RWPE2 (cell line): Measurements from ENCODE around the gene TEX261.

ENCODE experiments used
- ATAC-seq: fragments of 200-7000 bp; cut with Tn5 transposase; 3 replicates; pipeline ENCODE4 v1.9.1; 2021; ENCODE audit warnings: low read depth
- DNase-seq: peaks from one replicate; pipeline ENCODE4 v3.0.0-alpha.2; 2020; ENCODE audit warnings: low spot score
- H3K27ac ChIP-seq: fragments of 450-650 bp; 2 replicates; pipeline ENCODE4 v1.5.1; 2017; ENCODE audit warnings: mild to moderate bottlenecking; ENCODE audit not compliant: poor library complexity, severe bottlenecking
- H3K27me3 ChIP-seq: fragments of 250-450 bp; sonication (Bioruptor Pico); 2 replicates; pipeline ENCODE4 v1.5.1; 2021; ENCODE audit warnings: mild to moderate bottlenecking, moderate library complexity; ENCODE audit not compliant: insufficient read depth, poor library complexity, severe bottlenecking
- H3K36me3 ChIP-seq: fragments of 250-450 bp; sonication (Bioruptor Pico); 2 replicates; pipeline ENCODE4 v1.5.1; 2020; ENCODE audit warnings: low read depth, mild to moderate bottlenecking, moderate library complexity
- H3K4me1 ChIP-seq: fragments of 250-450 bp; sonication (Bioruptor Pico); 2 replicates; pipeline ENCODE4 v1.5.1; 2021; ENCODE audit warnings: mild to moderate bottlenecking, moderate library complexity; ENCODE audit not compliant: insufficient read depth, poor library complexity, severe bottlenecking
- H3K4me3 ChIP-seq: fragments of 250-450 bp; sonication (Bioruptor Pico); 2 replicates; pipeline ENCODE4 v1.5.1; 2021; ENCODE audit warnings: mild to moderate bottlenecking, moderate library complexity; ENCODE audit not compliant: severe bottlenecking
- H3K9me3 ChIP-seq: fragments of 250-450 bp; sonication (Bioruptor Pico); 2 replicates; pipeline ENCODE4 v1.5.1; 2021; ENCODE audit warnings: mild to moderate bottlenecking, moderate library complexity; ENCODE audit not compliant: severe bottlenecking
- TF ChIP-seq, protein P1 (sequence below): fragments of 450-650 bp; IDR thresholded peaks from one replicate; pipeline ENCODE4 v1.5.1; 2017; ENCODE audit warnings: mild to moderate bottlenecking, moderate library complexity; ENCODE audit not compliant: poor library complexity, severe bottlenecking

TEX261 gene

DNA sequence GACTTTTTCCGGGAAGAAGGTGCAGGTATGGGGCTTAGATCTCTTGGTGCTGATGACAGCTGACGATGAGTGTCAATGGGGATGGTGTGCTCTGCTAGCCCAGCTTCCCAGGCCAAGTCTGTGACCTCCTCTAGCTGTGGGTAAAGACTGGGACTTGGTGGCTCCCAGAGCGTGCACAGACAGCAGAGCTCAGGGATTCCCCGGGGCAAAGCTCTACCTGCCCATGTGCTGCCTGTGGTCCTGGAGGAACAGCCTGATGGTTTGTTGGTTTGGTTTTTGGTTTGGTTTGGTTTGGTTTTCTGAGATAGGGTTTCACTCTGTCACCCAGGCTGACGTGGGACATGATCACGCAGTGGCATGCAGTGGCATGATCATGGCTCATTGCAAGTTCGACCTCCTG is 39.8 kb downstream of the TEX261 start:
- H3K9me3 ChIP-seq, result no peaks in the 10 kb centered on the region
- no peak for ATAC-seq
- no peak for DNase-seq
- no peak overlapping the region for H3K27ac ChIP-seq
- TF ChIP-seq, protein P1, sequence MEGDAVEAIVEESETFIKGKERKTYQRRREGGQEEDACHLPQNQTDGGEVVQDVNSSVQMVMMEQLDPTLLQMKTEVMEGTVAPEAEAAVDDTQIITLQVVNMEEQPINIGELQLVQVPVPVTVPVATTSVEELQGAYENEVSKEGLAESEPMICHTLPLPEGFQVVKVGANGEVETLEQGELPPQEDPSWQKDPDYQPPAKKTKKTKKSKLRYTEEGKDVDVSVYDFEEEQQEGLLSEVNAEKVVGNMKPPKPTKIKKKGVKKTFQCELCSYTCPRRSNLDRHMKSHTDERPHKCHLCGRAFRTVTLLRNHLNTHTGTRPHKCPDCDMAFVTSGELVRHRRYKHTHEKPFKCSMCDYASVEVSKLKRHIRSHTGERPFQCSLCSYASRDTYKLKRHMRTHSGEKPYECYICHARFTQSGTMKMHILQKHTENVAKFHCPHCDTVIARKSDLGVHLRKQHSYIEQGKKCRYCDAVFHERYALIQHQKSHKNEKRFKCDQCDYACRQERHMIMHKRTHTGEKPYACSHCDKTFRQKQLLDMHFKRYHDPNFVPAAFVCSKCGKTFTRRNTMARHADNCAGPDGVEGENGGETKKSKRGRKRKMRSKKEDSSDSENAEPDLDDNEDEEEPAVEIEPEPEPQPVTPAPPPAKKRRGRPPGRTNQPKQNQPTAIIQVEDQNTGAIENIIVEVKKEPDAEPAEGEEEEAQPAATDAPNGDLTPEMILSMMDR, result no peak
- peaks cover 39% of the 10 kb centered on the region for H3K27me3 ChIP-seq
- no peaks in the 10 kb centered on the region for H3K4me1 ChIP-seq
- H3K36me3 ChIP-seq, result no peaks in the 10 kb centered on the region
- no peak overlapping the region for H3K4me3 ChIP-seq

DNA sequence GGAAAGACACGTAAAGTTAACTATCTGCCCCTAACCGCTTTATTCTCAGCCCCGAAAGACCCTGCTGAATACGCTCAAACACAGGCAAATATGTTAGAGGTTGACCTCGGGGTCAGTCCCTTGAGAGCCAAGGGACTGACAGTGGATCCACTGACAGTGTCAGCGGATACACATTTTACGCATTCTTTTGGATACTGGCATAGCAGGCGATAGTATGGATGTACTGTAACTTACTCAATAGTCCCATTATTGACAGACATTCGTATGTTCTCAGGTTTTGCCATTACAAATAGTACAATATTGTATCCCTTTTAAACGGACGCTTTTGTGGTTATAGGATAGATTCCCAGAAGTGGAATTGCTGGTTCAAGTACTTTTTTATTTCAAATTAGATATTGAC is 45.6 kb downstream of the TEX261 start:
- ATAC-seq (no peak), DNase-seq (no peak)
- no peak overlapping the region for H3K27ac ChIP-seq
- H3K4me3 ChIP-seq, result no peak overlapping the region
- peaks cover 17% of the 10 kb centered on the region for H3K27me3 ChIP-seq
- TF ChIP-seq, protein P1, result no peak
- H3K4me1 ChIP-seq, result no peaks in the 10 kb centered on the region
- no peaks in the 10 kb centered on the region for H3K9me3 ChIP-seq
- no peaks in the 10 kb centered on the region for H3K36me3 ChIP-seq

DNA sequence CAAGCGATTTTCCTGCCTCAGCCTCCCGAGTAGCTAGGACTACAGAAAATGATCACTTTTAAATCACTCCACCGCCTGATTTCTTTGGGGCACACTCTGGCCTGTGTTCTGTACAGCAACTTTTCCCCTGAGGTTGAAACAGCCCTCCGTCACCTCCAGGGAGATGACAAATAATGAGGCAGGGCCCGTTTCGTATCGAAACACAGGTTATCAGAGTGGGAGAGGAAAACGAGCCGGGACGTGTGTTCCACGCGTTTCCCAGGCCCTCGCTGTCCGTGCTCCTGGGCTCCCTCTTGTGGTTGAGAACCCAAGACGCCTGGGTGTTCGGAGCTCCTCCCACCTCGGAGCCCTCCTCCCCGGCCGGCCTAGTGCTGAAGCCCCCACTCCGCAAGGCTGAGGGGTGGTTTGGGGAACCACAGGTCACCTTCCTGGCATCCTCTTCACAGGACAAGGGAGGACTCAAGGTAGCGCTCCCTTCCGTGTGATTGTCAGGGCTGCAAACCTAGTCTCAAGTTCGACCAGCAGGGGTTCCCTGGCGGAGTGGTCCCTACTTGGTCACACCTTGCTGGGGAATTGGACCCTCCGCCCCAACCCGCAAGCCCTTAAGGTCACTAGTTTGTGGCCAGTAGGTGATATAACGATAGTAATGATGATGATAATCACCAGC is 46.2 kb downstream of the TEX261 start:
- peak; percentile 91 for ATAC-seq
- DNase-seq, result no peak
- H3K4me1 ChIP-seq, result no peaks in the 10 kb centered on the region
- TF ChIP-seq, protein P1, result peak; percentile 91
- no peak overlapping the region for H3K27ac ChIP-seq
- H3K4me3 ChIP-seq, result no peak overlapping the region
- no peaks in the 10 kb centered on the region for H3K9me3 ChIP-seq
- H3K36me3 ChIP-seq, result no peaks in the 10 kb centered on the region
- peaks cover 11% of the 10 kb centered on the region for H3K27me3 ChIP-seq

DNA sequence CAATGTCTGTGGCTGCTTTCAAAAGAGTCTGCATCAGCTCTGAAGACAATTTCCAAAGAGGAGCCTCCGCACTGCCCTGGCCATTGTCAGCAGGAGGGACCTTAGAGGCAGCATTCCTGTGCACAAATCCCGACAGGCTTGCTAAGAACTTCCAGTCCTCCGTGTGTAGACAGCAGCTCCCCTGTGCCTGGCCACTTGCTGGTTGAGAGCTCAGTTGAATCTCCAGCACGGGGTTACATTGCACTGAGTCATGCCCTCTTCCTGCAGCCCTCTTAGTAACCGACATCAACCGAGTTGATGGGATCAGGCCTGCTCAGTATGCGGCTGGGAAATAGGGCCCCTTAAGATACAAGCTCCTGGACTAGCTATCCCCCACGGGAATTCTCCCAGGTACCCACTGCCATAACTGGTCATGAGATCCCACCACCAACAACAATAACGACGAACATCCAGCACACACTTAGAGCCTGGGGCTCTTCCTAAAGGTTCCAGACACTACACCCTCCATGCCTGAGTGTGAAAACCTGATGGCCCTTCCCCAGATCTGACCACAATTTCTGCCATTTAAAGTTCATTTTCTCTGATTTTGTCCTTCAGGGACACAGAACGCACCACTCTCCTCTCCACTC is 47.0 kb downstream of the TEX261 start:
- H3K4me3 ChIP-seq, result no peak overlapping the region
- TF ChIP-seq, protein P1, result no peak
- peak; percentile 65 for ATAC-seq

More for the DNA sequence above, 47.0 kb downstream of the TEX261 start:
- Histone ChIP-seq H3K9me3 (no peaks in the 10 kb centered on the region), H3K4me1 (no peaks in the 10 kb centered on the region), H3K36me3 (no peaks in the 10 kb centered on the region), H3K27me3 (peaks cover 3% of the 10 kb centered on the region), H3K27ac (no peak overlapping the region)
- no peak for DNase-seq
